ENCODE measurements around the gene CIT. TPM values are rescaled to one million over a fixed set of nuclear protein-coding genes. Genes with fewer than 3 reads are reported as not detected.

CIT gene
- total RNA-seq, 3 donors from 2014 or later (not counting 1 experiment from before 2014, with no cell fraction given) = 2.8 to 4.2 (median 3.6) TPM

GRCh38 chr12:119826661-119827445 lies 50.3 kb downstream of the CIT start:
- Histone ChIP-seq H3K4me1 (ENCODE audit: control insufficient read depth, insufficient read depth, low read length) (no peaks in the 10 kb centered on the region), H3K36me3 (ENCODE audit: control insufficient read depth, insufficient read depth, low read length) (no peaks in the 10 kb centered on the region), H3K4me3 (ENCODE audit: low read length) (no peak overlapping the region), H3K27me3 (ENCODE audit: control insufficient read depth, insufficient read depth, low read length) (no peaks in the 10 kb centered on the region), H3K9me3 (ENCODE audit: control insufficient read depth, insufficient read depth, low read length) (no peaks in the 10 kb centered on the region), H3K27ac (ENCODE audit: low read length) (no peak overlapping the region)
- 96% methylated on average over 6 of the region's 6 CpGs for WGBS (ENCODE audit: insufficient coverage)
- Mint-ChIP-seq H3K4me3 (no peak overlapping the region), H3K36me3 (no peaks in the 10 kb centered on the region), H3K27me3 (ENCODE audit: low read depth in 2 of 2) (no peaks in the 10 kb centered on the region), H3K9me3 (no peaks in the 10 kb centered on the region), H3K27ac (no peak overlapping the region), H3K4me1 (no peaks in the 10 kb centered on the region)
- intact Hi-C loops (cut with micrococcal nuclease) = no loop called here
- no peak for TF ChIP-seq CTCF (IDR thresholded peaks at IDR 0.05)
- DNase-seq = no peak
- ATAC-seq = no peak

GRCh38 chr12:119825262-119825661 lies 51.9 kb downstream of the CIT start:
- H3K4me3 Mint-ChIP-seq = no peak overlapping the region
- 97% methylated on average over 5 of the region's 7 CpGs for WGBS (ENCODE audit: insufficient coverage)
- TF ChIP-seq CTCF (IDR thresholded peaks at IDR 0.05) = no peak
- intact Hi-C loops (cut with micrococcal nuclease) = no loop called here
- Histone ChIP-seq H3K36me3 (ENCODE audit: control insufficient read depth, insufficient read depth, low read length) (no peaks in the 10 kb centered on the region), H3K4me1 (ENCODE audit: control insufficient read depth, insufficient read depth, low read length) (no peaks in the 10 kb centered on the region), H3K27ac (ENCODE audit: low read length) (no peak overlapping the region), H3K9me3 (ENCODE audit: control insufficient read depth, insufficient read depth, low read length) (no peaks in the 10 kb centered on the region), H3K27me3 (ENCODE audit: control insufficient read depth, insufficient read depth, low read length) (no peaks in the 10 kb centered on the region), H3K4me3 (ENCODE audit: low read length) (no peak overlapping the region)
- no peaks in the 10 kb centered on the region for H3K36me3 Mint-ChIP-seq
- no peaks in the 10 kb centered on the region for H3K4me1 Mint-ChIP-seq
- no peaks in the 10 kb centered on the region for H3K9me3 Mint-ChIP-seq
- ATAC-seq (no peak), DNase-seq (no peak)
- no peak overlapping the region for H3K27ac Mint-ChIP-seq
- no peaks in the 10 kb centered on the region for H3K27me3 Mint-ChIP-seq (ENCODE audit: low read depth in 2 of 2)

- no peaks in the 10 kb centered on the region for H3K9me3 ChIP-seq (ENCODE audit: control insufficient read depth, insufficient read depth, low read length)
- H3K27ac ChIP-seq (ENCODE audit: low read length) = no peak overlapping the region
- DNase-seq (no peak), ATAC-seq (no peak)
- H3K4me1 ChIP-seq (ENCODE audit: control insufficient read depth, insufficient read depth, low read length) = no peaks in the 10 kb centered on the region
- TF ChIP-seq CTCF (IDR thresholded peaks at IDR 0.05) = no peak
- H3K4me3 Mint-ChIP-seq = no peak overlapping the region
- intact Hi-C loops (cut with micrococcal nuclease) = no loop called here
- no peaks in the 10 kb centered on the region for H3K27me3 Mint-ChIP-seq (ENCODE audit: low read depth in 2 of 2)
- WGBS (ENCODE audit: insufficient coverage) = 100% methylated on average over 1 of the region's 2 CpGs
- no peak overlapping the region for H3K27ac Mint-ChIP-seq
- no peaks in the 10 kb centered on the region for H3K4me1 Mint-ChIP-seq
- H3K9me3 Mint-ChIP-seq = no peaks in the 10 kb centered on the region
- no peak overlapping the region for H3K4me3 ChIP-seq (ENCODE audit: low read length)
- H3K36me3 Mint-ChIP-seq = no peaks in the 10 kb centered on the region
- H3K36me3 ChIP-seq (ENCODE audit: control insufficient read depth, insufficient read depth, low read length) = no peaks in the 10 kb centered on the region
- no peaks in the 10 kb centered on the region for H3K27me3 ChIP-seq (ENCODE audit: control insufficient read depth, insufficient read depth, low read length)
These were observed 55.1 kb downstream of the CIT start for GRCh38 chr12:119822046-119822445.

GRCh38 chr12:119819322-119819721 lies 57.8 kb downstream of the CIT start:
- no peaks in the 10 kb centered on the region for H3K4me1 Mint-ChIP-seq
- H3K27me3 Mint-ChIP-seq (ENCODE audit: low read depth in 2 of 2) = no peaks in the 10 kb centered on the region
- TF ChIP-seq CTCF (IDR thresholded peaks at IDR 0.05) = no peak
- H3K9me3 ChIP-seq (ENCODE audit: control insufficient read depth, insufficient read depth, low read length) = no peaks in the 10 kb centered on the region
- intact Hi-C loops (cut with micrococcal nuclease) = no loop called here
- H3K4me3 ChIP-seq (ENCODE audit: low read length) = no peak overlapping the region
- H3K36me3 ChIP-seq (ENCODE audit: control insufficient read depth, insufficient read depth, low read length) = no peaks in the 10 kb centered on the region
- WGBS (ENCODE audit: insufficient coverage) = 97% methylated on average over 5 of the region's 5 CpGs
- H3K9me3 Mint-ChIP-seq = no peaks in the 10 kb centered on the region
- DNase-seq (no peak), ATAC-seq (no peak)
- no peak overlapping the region for H3K27ac Mint-ChIP-seq
- no peak overlapping the region for H3K27ac ChIP-seq (ENCODE audit: low read length)
- H3K36me3 Mint-ChIP-seq = no peaks in the 10 kb centered on the region
- H3K4me3 Mint-ChIP-seq = no peak overlapping the region
- no peaks in the 10 kb centered on the region for H3K27me3 ChIP-seq (ENCODE audit: control insufficient read depth, insufficient read depth, low read length)
- H3K4me1 ChIP-seq (ENCODE audit: control insufficient read depth, insufficient read depth, low read length) = no peaks in the 10 kb centered on the region

Data from natural killer cell (primary cell).